DLD1 (cell line): Measurements from ENCODE around the gene CHRD.

Experiments
- in situ Hi-C: cut with HindIII; loops from 2 replicates; pipeline ENCODE4 v1.10.0; 2017; ENCODE audit warnings: low sequenced_read_pairs

CHRD gene

DNA sequence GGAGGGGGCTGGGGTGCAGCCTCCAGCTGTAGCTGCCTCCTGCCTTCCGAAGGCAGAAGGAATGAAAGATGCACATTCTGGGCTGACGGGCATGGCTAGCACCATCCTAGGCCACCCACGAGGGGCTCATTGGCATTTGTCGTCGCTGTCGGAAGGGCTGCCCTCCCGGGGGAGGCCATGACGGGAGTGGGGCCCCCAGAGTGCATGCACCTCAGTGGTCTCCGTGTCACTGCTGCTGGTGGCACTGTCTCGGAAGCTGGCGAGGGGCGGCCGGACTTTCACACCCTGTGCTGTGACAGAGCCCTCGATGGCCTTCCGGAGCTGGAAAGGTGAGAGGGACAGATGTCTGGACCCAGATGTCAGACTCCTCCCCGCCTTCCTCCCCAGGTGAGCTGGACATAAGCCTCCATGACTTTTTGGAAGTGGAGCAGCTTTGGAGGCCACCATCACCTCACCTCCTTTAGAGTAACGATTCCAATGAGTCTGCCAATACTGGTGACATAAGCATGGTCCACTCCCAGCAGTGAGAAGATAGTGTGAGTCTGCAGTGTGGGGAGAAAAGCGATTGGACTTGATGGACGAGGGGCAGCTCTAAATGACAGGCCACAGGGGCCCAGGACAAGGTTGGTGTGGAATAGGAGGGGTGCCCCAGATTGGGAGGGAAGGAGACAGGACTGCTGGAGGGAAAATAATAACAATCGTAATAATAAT is 33.2 kb upstream of the CHRD start:
- in situ Hi-C loops = no loop called here

DNA sequence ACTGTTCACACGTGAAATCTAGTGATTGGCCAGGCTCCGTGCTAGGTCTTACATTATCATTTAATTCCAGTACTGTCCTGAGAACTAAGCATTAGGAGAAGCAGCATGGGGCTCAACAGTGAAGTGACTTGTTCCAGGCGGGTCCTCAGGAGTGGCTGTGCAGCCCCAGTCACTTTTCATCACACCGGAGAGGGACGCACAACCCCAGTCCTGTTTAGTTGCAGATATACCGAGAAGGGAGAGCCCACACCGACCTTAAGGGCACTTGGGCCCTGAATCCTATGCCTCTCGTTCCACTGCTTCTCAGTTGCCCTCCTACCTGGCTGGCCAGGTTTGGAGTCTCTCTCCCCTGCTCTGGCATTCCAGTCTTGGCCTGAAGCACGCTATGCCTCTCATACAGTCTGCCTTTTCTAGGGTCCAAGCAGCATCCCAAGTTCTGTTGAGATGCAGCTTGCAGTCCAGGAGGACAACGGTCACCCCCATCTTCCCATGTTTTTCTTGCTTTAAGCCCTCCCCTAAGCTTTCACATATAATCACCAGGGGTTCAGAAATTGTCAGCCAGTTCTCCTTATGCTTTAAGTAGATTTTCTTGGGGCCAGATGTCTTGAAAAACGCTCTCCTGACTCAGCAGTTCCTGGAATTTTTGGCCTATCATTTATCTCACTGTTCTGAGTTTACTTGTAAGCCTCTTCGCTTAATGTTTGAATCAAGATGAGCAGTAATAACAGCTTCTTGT is 32.4 kb upstream of the CHRD start:
- in situ Hi-C loops = no loop called here

DNA sequence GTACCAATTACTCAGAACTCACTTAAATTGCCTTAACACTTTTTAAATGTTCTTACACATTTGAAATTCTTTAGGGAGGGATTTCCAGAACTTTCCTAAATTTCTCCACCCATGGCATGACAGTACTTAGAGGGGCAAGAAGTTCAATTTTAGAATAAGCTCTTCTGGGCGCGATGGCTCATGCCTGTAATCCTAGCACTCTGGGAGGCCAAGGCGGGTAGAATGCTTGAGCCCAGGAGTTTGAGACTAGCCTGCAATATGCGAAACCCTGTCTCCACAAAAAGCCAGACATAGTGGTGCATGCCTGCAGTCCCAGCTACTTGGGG is 31.8 kb upstream of the CHRD start:
- in situ Hi-C loops = no loop called here

DNA sequence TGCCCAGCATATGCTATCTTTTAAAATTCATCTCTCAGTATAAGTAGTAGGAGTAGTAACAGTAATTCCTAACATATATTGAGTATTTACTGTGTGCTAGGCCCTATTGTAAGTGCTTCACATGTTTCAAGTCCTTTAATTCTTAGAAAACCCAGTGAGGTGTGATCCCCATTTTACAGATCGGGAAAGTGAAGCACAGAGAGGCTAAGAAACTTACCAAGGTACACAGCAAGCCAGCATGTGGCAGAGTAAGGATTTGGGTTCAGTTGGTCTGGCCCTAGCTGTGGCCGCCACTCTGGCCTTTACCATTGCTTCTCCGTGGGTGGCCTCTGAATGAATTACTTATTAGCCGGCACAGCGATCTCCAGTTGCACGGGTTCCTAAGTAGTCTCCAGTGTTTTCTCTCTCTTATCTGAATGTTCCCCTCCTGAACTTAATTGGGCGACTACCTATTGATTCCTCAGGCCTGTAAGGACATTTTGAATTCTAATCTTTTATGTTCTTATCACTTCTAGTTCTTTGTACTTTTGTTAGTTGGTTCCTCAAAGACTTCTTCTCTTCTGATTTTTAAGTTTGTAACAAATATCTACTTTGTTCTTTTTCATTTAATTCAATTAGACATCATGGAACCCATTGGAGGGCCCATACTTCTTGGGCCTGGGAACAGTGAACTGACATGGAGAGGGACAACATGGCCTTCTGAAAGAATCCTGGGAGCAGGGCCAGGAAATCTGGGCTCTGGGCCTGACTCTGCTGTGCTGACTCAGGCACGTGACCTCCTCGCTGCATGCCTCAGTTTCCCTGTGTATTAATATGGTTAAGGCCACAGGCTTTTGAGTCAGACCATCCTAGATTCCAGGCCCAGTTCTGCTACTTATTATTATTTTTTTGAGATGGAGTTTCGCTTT is 30.0 kb upstream of the CHRD start:
- in situ Hi-C loops = loop anchor here (25.0 kb wide), 1 partner anchor 187 kb away; no protein-coding TSS in a partner anchor

DNA sequence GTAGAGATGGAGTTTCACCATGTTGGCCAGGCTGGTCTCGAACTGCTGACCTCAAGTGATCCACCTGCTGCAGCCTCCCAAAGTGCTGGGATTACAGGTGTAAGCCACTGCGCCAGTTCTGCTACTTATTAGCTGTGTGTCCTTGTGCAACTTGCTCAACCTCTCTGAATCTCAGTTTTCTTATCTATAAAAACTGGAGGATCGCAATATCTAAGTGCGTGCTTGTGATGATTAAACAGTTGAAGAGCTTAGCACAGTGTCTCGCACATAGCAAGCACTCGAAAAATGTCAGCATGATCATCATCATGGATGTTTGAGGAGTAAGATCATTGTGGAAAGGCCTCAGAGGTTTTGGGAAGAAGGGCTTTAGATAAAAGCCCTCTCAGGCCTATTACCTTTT is 29.2 kb upstream of the CHRD start:
- in situ Hi-C loops = loop anchor here (25.0 kb wide), 1 partner anchor 187 kb away; no protein-coding TSS in a partner anchor

DNA sequence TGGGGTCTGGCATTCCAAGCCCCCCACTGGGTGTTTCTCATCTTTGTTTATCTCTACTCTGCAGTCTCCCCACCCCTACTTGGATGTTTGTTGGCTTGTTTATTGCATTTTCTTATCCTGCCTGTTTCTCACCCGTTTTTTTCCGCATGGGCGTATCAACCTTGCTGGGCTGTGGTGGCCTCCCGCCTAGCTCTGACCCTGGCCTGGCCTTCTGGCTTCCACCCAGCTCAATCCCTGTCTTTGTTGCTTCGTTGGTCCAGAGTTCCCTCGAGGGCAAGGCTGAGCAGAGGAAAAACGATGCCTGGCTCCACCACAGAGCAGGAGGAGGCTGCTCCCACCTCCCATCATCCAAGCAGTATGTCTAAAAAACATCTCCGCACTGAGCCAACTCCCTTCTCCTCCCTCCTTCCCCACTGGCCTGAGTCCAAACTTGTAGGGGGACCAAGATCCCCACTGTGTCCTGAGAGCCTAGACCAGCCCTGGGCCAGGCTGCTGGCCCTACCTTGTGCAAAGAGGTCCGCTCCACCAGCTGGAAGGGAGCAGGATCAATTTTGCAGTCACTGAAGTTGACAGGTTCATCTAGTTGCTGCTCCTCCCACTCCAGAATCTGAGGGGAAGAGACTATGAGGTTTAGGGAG is 28.2 kb upstream of the CHRD start:
- in situ Hi-C loops = loop anchor here (25.0 kb wide), 1 partner anchor 186 kb away; no protein-coding TSS in a partner anchor

DNA sequence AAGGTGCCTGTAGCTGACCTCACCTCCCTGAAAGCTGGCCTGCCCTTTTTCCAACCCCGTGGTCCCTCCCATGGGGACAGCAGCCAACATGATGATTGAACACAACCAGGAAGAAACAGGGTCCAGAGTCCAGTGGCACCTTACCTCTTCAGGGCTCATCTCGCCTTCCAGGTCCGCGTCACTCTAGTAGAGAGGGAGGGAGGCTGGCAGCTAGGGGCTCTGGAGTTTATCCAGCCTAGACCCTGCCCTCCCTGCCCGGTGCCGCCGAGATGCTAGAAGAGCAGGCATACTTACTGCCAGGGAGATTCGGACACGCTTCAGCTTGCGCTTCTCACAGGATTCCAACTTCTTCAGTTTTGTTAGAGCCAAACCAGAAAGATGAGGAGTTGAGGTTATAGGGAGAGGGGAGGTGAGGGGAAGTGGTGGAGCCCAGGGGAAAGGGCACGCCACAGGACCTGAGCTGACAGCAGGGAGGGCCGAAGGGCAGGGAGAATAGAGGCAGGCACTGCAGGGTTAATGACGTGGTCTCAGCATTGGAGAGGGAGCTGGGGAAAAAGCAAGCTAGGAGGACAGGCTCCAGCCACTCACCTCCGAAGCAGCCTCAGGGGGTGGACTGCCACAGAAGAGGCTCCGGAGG is 27.6 kb upstream of the CHRD start:
- in situ Hi-C loops = loop anchor here (25.0 kb wide), 1 partner anchor 185 kb away; no protein-coding TSS in a partner anchor

DNA sequence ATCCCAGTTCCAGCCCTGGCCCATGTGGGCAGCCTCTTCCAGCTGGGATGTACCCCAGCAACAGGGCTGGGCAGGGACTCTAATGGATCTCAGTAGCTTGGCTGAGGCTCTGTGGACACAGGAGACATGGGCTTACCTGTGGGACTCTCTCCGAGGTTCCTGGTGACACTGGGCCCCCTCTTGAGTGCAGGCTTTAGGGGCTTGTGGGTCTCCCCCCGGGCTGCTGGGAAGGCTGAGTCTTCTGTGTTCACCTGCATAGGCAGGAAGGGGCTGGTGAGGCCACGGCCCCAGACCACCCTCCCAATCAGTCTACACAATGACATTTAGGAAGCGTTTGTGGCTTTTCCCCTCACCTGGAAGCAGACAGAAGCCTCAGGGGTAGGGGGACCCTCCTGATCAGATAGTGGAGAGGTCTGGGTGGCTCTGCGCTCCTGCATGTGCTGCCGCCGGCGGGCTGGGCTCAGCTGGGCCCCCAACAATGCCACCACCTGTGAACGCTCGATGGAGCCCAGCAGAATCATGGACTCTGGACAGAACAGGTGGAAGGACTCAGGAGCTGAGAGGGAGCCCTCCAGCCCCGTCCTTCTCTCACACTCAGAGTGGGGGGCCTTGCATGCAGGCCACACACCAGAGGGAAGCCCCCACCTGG is 26.8 kb upstream of the CHRD start:
- in situ Hi-C loops = loop anchor here (25.0 kb wide), 1 partner anchor 184 kb away; no protein-coding TSS in a partner anchor

DNA sequence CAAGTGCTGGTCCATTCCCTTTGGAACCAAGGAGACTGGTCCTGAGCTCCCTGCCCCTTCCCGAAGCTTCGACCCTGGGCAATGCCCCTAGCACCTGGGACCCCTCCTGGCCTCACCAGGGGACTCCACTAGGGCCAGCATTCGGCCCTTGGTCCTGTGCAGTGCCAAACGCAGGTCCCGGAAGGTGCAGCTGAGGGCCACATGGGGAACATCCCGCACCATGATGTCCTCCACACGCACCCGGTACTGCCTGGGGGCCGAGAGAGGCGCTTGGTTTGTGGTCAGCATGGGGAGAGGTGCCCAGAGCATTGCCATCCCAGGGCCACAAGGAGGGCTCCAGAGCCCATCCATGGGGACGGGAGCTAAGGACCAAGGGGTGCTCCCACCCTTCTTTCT is 26.3 kb upstream of the CHRD start:
- in situ Hi-C loops = loop anchor here (25.0 kb wide), 1 partner anchor 184 kb away; no protein-coding TSS in a partner anchor

DNA sequence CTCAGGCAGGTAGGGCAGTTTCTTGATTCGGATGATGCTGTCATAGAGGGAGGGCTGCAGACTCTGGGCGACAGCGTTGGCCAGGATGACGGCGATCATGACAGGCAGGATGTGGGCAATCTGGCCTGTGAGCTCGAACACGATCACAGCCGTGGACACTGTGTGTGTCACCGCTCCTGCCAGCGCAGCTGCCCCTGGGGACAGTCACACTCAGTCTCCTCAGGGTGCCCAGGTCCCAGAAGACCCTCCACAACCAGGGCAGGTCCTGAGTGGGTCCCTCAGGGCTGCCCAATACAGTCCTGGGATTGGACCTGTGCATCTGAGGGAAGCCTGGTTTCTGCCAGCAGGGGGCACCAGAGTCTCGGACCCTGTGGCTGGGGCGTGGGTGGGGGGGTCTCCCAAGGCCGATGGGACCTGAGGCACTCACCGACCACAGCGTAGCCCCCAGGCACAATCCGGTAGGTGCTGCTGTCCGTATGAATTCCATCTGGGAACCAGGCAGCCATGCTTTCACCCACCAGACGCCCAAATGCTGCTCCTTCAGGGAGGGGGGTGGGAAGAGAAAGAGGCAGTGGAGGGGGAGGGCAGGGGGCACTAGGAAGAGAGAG is 25.6 kb upstream of the CHRD start:
- in situ Hi-C loops = loop anchor here (25.0 kb wide), 1 partner anchor 183 kb away; no protein-coding TSS in a partner anchor

DNA sequence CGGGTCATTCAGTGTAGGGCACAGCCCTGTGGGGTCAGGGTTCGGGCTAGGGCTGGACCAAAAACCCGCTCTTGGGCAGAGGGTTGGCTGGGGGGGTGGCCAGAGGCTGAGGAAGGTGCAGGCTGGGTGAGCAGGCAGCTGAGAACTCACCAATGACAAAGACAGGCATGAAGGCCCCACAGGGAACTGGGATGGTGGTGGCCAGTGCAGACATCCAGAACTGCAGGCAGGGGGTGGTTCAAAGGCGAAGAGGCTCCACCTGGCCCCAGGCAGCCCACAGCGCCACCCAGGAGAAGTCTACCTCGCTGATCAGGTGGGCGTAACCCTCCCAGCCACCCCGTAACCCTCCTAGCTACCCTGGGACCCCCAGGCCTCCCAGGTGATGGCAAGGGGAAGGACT is 25.1 kb upstream of the CHRD start:
- in situ Hi-C loops = loop anchor here (25.0 kb wide), 1 partner anchor 183 kb away; no protein-coding TSS in a partner anchor

DNA sequence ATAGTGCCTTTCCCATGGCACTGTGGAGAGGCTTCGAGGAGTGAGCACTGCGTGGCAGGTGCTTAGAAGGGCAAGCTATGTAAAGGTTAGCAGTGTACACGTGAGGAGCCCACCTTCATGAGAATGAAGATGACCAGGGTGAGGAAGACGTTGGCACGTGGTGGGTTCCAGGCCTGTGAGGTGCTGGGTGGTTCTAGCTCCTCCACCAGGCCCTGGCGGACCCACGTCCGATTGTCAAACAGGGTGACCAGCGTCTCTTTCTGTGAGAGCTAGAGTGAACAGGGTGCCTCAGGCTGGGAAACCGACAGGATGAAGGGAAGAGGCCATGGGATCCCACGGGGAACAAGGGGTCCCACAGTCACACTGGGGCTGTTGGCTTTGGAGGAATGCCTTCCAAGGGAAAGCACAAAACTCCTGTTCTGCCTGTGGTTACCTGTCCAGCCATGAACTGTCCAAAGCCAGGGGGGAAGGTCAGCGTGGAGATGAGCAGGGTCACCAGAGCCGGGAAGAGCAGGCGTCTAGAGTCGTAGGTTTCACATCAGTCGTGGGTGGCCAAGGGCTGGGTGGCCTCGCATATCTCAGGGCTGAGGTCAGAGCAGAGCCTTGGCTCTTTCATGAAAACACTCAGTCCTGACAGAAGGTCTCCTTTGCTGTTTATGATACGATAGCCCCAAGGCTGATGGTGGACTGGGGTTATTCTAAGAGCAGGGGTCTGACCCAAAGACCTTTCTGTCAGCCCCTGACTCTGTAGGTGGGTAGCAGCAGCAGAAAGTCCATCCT is 24.4 kb upstream of the CHRD start:
- in situ Hi-C loops = loop anchor here (25.0 kb wide), 1 partner anchor 182 kb away; no protein-coding TSS in a partner anchor

DNA sequence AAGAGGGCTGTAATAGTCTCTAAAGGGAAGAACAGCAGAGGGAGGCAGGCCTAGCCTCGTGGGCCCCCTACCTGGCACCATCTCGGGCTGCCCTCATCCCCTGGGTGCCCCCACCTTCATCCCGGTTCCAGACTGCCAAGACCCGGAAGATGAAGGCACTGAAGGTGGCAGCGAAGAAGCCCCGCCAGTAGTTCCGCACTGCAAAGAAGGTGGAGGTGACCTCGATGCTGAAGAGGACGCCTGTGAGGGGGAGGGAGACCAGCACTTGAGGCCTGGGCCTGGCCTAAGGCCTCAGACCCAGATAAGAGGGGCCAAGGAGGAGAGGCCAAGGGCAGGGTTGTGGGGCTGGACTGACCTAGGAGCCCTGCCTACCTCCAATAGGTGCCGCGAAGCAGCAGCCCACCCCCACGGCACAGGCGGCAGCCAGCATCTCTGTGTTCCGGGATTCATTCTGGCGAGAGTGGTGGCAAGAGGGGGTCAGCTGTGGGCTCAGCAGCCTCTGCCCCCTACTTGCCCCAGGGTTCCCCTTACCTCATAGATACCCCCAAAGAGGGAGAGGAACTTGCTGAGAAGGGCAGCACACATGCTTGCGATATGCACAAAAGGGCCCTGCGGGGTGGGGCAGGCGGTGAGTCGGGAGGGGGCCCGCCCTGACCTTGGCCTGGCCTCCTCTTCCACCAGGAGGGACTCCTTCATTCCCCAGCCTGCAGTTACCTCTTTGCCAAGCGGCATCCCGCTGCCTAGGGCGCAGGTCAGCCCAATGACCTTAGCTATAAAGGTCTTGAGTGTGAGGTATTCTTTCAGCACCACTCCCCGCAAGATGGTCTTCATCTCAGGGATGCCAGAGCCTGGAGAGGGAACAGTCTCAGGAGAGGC is 22.4 kb upstream of the CHRD start:
- in situ Hi-C loops = loop anchor here (25.0 kb wide), 1 partner anchor 180 kb away; no protein-coding TSS in a partner anchor

DNA sequence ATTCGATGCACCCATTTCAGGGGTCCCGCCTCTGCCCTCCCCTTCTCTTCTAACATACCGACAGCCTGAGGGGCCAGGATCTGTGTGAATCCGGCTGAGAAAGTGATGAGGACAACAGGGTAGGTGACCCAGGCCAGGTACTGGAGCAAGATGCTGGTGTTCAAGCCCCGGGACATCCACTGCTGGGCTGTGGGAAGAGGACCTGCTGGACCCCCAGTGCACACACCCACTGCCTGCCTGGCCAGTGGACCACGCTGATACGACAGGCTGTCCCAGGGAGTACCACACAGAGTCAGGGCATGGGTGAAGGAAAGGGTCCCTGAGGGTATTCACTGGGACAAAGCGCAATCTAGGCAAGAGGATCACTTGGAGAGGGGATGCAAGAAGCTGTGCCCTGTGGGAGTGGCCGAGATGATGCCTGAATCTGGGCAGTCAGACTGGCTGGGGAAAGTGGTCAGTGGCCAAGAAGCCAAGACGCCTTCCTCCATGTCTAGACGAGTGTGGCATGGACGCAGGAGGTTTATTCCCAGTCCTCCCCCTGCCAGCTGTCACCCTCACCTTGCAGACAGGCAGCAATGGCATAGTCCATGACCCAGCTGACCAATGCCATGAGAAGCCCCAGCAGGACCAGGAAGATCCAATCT is 21.6 kb upstream of the CHRD start:
- in situ Hi-C loops = loop anchor here (25.0 kb wide), 1 partner anchor 179 kb away; no protein-coding TSS in a partner anchor

DNA sequence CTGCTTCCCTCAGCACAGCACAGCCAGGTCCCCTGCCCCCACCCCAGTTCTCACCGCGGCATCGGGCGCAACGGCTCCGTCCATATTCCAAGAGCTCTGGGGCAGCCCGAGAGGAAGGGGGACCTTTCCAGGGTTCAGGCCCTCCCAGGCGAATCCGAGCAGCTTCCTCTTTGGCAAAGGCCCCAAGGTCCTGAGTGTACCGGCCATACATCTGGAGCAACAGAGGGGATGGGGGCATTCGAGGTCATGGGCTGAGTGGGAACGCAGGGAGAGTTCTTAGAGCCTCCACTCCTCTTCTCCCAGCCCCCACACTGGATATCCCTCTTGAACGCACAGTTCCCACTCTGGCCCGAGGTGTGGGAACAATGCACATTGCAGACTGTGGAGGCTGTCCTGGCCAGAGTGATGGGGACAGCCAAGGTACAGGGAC is 20.9 kb upstream of the CHRD start:
- in situ Hi-C loops = loop anchor here (25.0 kb wide), 1 partner anchor 178 kb away; no protein-coding TSS in a partner anchor

DNA sequence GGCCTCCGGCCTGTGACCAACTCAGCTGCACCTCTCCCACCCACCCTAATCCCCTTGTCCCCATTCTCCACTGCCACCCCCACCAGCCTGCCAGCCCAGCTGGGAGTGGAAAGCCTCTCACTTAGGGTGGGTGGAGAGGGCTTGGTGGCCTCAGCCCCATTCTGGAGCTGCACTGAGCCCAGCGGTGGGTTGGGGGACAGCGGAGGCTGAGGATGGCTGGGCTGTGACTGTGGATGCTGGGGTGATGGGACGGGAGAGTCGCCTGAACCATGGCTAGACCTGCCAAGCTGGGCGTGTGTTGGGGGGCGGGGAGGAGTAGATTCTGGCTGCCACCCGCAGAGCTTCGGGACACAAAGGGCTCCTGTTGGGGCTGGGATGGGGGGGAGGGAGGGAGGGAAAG is 20.2 kb upstream of the CHRD start:
- in situ Hi-C loops = loop anchor here (25.0 kb wide), 1 partner anchor 178 kb away; no protein-coding TSS in a partner anchor
